ENCODE data around the gene IRAK2. TPM values are rescaled to one million over a fixed set of nuclear protein-coding genes. Genes with fewer than 3 reads are reported as not detected.

Gene IRAK2
- total RNA-seq (ENCODE audit: low replicate concordance) = 0.26 and 0.50 TPM in 2 replicates

- H3F3A ChIP-seq (ENCODE audit: low read depth) = no peaks in the 10 kb centered on the region
- Mint-ChIP-seq H3K4me3 (peak within 1 kb of the TSS; percentile 85), H3K27me3 (ENCODE audit: insufficient read depth, low read depth) (peaks cover 13% of the 10 kb centered on the region), H3K9me3 (peaks cover 12% of the 10 kb centered on the region), H3K4me1 (peaks cover 3% of the 10 kb centered on the region), H3K36me3 (no peaks in the 10 kb centered on the region), H3K27ac (no peak within 1 kb of the TSS)
- TF ChIP-seq EZH2phosphoT487 (IDR thresholded peaks at IDR 0.05) = no peak
- TF ChIP-seq CTCF (IDR thresholded peaks at IDR 0.05) = peak; percentile 71
- peak; percentile 50 for TF ChIP-seq EZH2 (IDR thresholded peaks at IDR 0.05)
- H2AFZ ChIP-seq (replicated peaks) = peak within 1 kb of the TSS; percentile 98
- H3K27me3 ChIP-seq = peaks cover 32% of the 10 kb centered on the region
- DNase-seq (ENCODE audit: low spot score) = peak; percentile 85
- peaks cover 4% of the 10 kb centered on the region for H3K9me3 ChIP-seq (ENCODE audit: low read depth)
- H3K4me2 ChIP-seq = peak within 1 kb of the TSS; percentile 92
- peak within 1 kb of the TSS; percentile 70 for H3K4me3 ChIP-seq
- no peaks in the 10 kb centered on the region for H3K79me2 ChIP-seq (ENCODE audit: low read depth)
- H3K4me1 ChIP-seq = no peaks in the 10 kb centered on the region
- H3K27ac ChIP-seq = no peak within 1 kb of the TSS
- H3K9ac ChIP-seq = no peak within 1 kb of the TSS
- H4K20me1 ChIP-seq (ENCODE audit: low read depth) = no peaks in the 10 kb centered on the region
- no peaks in the 10 kb centered on the region for H3K36me3 ChIP-seq
These were observed at the start of gene IRAK2 for GRCh38 chr3:10164546-10165393. Gene IRAK2 (plus strand): TSS chr3:10164919. CDS start chr3:10164955, 36 bp downstream.

GRCh38 chr3:10115326-10116137, 49.2 kb upstream of the IRAK2 start, which contains the start of gene BRK1:
Gene BRK1 (plus strand): TSS chr3:10115675. CDS start chr3:10115702, 27 bp downstream.
- H3K36me3 Mint-ChIP-seq = no peaks in the 10 kb centered on the region
- Histone ChIP-seq H3K27me3 (no peaks in the 10 kb centered on the region), H3K4me2 (peak within 1 kb of the TSS; percentile 92), H3K27ac (no peak within 1 kb of the TSS), H3K4me3 (peak within 1 kb of the TSS; percentile 93), H2AFZ (replicated peaks) (peak within 1 kb of the TSS; percentile 94), H3K79me2 (ENCODE audit: low read depth) (peaks cover 49% of the 10 kb centered on the region), H3K9ac (peak within 1 kb of the TSS; percentile 86), H3F3A (ENCODE audit: low read depth) (no peaks in the 10 kb centered on the region), H3K9me3 (ENCODE audit: low read depth) (no peaks in the 10 kb centered on the region), H3K36me3 (no peaks in the 10 kb centered on the region), H3K4me1 (peaks cover 6% of the 10 kb centered on the region), H4K20me1 (ENCODE audit: low read depth) (peaks cover 12% of the 10 kb centered on the region)
- no peak for TF ChIP-seq EZH2 (IDR thresholded peaks at IDR 0.05)
- TF ChIP-seq EZH2phosphoT487 (IDR thresholded peaks at IDR 0.05) = no peak
- TF ChIP-seq CTCF (IDR thresholded peaks at IDR 0.05) = no peak
- H3K27ac Mint-ChIP-seq = peak within 1 kb of the TSS; percentile 98
- peak; percentile 95 for DNase-seq (ENCODE audit: low spot score)
- peaks cover 17% of the 10 kb centered on the region for H3K4me1 Mint-ChIP-seq
- peaks cover 4% of the 10 kb centered on the region for H3K27me3 Mint-ChIP-seq (ENCODE audit: insufficient read depth, low read depth)
- H3K4me3 Mint-ChIP-seq = peak within 1 kb of the TSS; percentile 100
- no peaks in the 10 kb centered on the region for H3K9me3 Mint-ChIP-seq

GRCh38 chr3:10116138-10116460, 48.6 kb upstream of the IRAK2 start:
- Histone ChIP-seq H3K79me2 (ENCODE audit: low read depth) (peaks cover 54% of the 10 kb centered on the region), H3K27me3 (no peaks in the 10 kb centered on the region), H4K20me1 (ENCODE audit: low read depth) (peaks cover 18% of the 10 kb centered on the region), H3K36me3 (no peaks in the 10 kb centered on the region), H3K4me3 (peak overlapping the region; percentile 93), H3K9ac (peak overlapping the region; percentile 86), H3F3A (ENCODE audit: low read depth) (no peaks in the 10 kb centered on the region), H3K9me3 (ENCODE audit: low read depth) (no peaks in the 10 kb centered on the region), H3K27ac (no peak overlapping the region), H2AFZ (replicated peaks) (peak overlapping the region; percentile 94), H3K4me1 (peaks cover 6% of the 10 kb centered on the region), H3K4me2 (peak overlapping the region; percentile 92)
- Mint-ChIP-seq H3K4me3 (peak overlapping the region; percentile 100), H3K36me3 (no peaks in the 10 kb centered on the region), H3K9me3 (no peaks in the 10 kb centered on the region), H3K4me1 (peaks cover 17% of the 10 kb centered on the region), H3K27me3 (ENCODE audit: insufficient read depth, low read depth) (peaks cover 4% of the 10 kb centered on the region), H3K27ac (peak overlapping the region; percentile 96)
- DNase-seq (ENCODE audit: low spot score) = no peak
- TF ChIP-seq CTCF (IDR thresholded peaks at IDR 0.05) (no peak), EZH2 (IDR thresholded peaks at IDR 0.05) (no peak), EZH2phosphoT487 (IDR thresholded peaks at IDR 0.05) (no peak)
